ENCODE measurements around the gene ST3GAL2.

DNA sequence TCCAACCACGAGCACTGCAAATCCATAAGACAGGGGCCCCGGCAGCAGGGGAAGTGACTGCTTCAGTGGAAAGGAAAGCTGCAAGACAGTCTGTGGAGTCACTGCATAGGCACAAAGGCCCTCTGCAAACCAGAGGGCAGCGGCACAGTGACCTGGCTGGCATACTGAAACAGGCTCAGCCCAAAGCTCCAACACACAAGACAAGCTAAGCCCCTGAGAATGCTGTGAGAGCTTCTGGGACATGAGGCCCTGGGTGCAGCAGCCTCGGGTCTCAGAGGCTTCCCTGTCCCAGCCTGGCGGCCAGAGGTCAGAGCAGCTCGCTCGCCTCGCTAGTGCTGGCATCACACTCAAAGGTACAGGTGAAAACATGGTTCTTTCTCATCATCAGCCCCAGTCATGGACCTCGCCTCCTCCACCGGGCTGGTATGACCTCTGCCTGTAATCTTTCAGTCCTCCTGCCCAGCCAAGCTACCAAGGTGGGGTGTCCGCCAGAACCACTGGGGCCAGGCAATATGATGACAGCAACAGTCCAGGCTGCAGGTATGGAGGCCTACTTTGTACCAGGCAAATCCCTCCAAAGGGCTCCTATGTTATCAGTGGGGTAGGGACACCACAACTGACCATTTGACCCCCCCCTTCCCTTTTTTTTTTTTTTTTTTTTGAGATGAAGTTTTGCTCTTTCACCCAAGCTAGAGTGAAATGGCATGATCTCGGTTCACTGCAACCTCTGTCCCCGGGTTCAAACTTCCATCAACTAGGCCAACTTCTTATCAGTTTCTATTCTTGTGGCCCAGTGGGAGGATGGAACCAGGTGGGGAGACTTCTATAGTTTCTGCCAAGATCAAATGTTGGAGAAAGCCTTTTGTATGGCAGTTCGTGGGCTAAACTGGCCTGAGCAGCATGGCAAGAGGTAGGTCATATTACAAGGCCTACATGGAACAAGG lies 19.2 kb downstream of the ST3GAL2 start:
- TF ChIP-seq OVOL2 (CRISPR knock-in tag; IDR thresholded peaks at IDR 0.05; ENCODE audit: borderline replicate concordance) (no peak), ZNF263 (CRISPR knock-in tag; IDR thresholded peaks at IDR 0.05; ENCODE audit: low read depth) (no peak), ZNF138 (CRISPR knock-in tag; conservative IDR thresholded peaks at IDR 0.05) (no peak), CREM (CRISPR knock-in tag; IDR thresholded peaks at IDR 0.05) (no peak), ESRRA (CRISPR knock-in tag; IDR thresholded peaks at IDR 0.05; ENCODE audit: borderline replicate concordance) (no peak), CREB1 (CRISPR knock-in tag; IDR thresholded peaks at IDR 0.05) (no peak), NFE2L1 (CRISPR knock-in tag; IDR thresholded peaks at IDR 0.05) (no peak), FOXJ3 (CRISPR knock-in tag; IDR thresholded peaks at IDR 0.05; ENCODE audit: borderline replicate concordance) (no peak)
- TF ChIP-seq, protein P1, sequence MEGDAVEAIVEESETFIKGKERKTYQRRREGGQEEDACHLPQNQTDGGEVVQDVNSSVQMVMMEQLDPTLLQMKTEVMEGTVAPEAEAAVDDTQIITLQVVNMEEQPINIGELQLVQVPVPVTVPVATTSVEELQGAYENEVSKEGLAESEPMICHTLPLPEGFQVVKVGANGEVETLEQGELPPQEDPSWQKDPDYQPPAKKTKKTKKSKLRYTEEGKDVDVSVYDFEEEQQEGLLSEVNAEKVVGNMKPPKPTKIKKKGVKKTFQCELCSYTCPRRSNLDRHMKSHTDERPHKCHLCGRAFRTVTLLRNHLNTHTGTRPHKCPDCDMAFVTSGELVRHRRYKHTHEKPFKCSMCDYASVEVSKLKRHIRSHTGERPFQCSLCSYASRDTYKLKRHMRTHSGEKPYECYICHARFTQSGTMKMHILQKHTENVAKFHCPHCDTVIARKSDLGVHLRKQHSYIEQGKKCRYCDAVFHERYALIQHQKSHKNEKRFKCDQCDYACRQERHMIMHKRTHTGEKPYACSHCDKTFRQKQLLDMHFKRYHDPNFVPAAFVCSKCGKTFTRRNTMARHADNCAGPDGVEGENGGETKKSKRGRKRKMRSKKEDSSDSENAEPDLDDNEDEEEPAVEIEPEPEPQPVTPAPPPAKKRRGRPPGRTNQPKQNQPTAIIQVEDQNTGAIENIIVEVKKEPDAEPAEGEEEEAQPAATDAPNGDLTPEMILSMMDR (IDR thresholded peaks at IDR 0.05): no peak
- TF ChIP-seq, protein P2, sequence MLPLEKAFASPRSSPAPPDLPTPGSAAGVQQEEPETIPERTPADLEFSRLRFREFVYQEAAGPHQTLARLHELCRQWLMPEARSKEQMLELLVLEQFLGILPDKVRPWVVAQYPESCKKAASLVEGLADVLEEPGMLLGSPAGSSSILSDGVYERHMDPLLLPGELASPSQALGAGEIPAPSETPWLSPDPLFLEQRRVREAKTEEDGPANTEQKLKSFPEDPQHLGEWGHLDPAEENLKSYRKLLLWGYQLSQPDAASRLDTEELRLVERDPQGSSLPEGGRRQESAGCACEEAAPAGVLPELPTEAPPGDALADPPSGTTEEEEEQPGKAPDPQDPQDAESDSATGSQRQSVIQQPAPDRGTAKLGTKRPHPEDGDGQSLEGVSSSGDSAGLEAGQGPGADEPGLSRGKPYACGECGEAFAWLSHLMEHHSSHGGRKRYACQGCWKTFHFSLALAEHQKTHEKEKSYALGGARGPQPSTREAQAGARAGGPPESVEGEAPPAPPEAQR (CRISPR knock-in tag; IDR thresholded peaks at IDR 0.05): no peak
- TF ChIP-seq, protein P3, sequence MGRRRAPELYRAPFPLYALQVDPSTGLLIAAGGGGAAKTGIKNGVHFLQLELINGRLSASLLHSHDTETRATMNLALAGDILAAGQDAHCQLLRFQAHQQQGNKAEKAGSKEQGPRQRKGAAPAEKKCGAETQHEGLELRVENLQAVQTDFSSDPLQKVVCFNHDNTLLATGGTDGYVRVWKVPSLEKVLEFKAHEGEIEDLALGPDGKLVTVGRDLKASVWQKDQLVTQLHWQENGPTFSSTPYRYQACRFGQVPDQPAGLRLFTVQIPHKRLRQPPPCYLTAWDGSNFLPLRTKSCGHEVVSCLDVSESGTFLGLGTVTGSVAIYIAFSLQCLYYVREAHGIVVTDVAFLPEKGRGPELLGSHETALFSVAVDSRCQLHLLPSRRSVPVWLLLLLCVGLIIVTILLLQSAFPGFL (CRISPR knock-in tag; IDR thresholded peaks at IDR 0.05; ENCODE audit: borderline replicate concordance): no peak
- TF ChIP-seq, protein P4, sequence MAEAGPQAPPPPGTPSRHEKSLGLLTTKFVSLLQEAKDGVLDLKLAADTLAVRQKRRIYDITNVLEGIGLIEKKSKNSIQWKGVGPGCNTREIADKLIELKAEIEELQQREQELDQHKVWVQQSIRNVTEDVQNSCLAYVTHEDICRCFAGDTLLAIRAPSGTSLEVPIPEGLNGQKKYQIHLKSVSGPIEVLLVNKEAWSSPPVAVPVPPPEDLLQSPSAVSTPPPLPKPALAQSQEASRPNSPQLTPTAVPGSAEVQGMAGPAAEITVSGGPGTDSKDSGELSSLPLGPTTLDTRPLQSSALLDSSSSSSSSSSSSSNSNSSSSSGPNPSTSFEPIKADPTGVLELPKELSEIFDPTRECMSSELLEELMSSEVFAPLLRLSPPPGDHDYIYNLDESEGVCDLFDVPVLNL (CRISPR knock-in tag; IDR thresholded peaks at IDR 0.05; ENCODE audit: borderline replicate concordance, low read depth): no peak
- TF ChIP-seq, protein P5, sequence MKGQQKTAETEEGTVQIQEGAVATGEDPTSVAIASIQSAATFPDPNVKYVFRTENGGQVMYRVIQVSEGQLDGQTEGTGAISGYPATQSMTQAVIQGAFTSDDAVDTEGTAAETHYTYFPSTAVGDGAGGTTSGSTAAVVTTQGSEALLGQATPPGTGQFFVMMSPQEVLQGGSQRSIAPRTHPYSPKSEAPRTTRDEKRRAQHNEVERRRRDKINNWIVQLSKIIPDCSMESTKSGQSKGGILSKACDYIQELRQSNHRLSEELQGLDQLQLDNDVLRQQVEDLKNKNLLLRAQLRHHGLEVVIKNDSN (CRISPR knock-in tag; IDR thresholded peaks at IDR 0.05): no peak
- TF ChIP-seq, protein P6, sequence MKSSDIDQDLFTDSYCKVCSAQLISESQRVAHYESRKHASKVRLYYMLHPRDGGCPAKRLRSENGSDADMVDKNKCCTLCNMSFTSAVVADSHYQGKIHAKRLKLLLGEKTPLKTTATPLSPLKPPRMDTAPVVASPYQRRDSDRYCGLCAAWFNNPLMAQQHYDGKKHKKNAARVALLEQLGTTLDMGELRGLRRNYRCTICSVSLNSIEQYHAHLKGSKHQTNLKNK (CRISPR knock-in tag; IDR thresholded peaks at IDR 0.05): no peak

Measured in WTC11 (cell line).